Cerebellar cortex (tissue), 1 donor: ENCODE measurements around the gene ST7L.

Source experiments
- DNase-seq: peaks from one replicate; pipeline ENCODE4 v3.0.0-alpha.2; 2015; ENCODE audit warnings: low spot score

The ST7L gene

GRCh38 chr1:112618114-112618720, 724 bp downstream of the ST7L start:
- DNase-seq: peak; percentile 22

- DNase-seq: peak; percentile 60
Measured at GRCh38 chr1:112614460-112615065, 4.4 kb downstream of the ST7L start.

GRCh38 chr1:112605633-112606327, 13.2 kb downstream of the ST7L start:
- DNase-seq: no peak

GRCh38 chr1:112603541-112603940, 15.4 kb downstream of the ST7L start:
- DNase-seq: no peak

GRCh38 chr1:112603012-112603411, 15.9 kb downstream of the ST7L start:
- DNase-seq: no peak

- no peak for DNase-seq
Measured at GRCh38 chr1:112599477-112599876, 19.5 kb downstream of the ST7L start.

GRCh38 chr1:112594208-112594876, 24.6 kb downstream of the ST7L start:
- DNase-seq: peak; percentile 52

GRCh38 chr1:112589766-112590165, 29.2 kb downstream of the ST7L start:
- no peak for DNase-seq

- no peak for DNase-seq
Measured at GRCh38 chr1:112583366-112583765, 35.6 kb downstream of the ST7L start.

GRCh38 chr1:112581586-112582192, 37.3 kb downstream of the ST7L start:
- no peak for DNase-seq

GRCh38 chr1:112579801-112580510, 39.0 kb downstream of the ST7L start:
- DNase-seq: no peak

GRCh38 chr1:112576240-112576639, 42.7 kb downstream of the ST7L start:
- DNase-seq: no peak

GRCh38 chr1:112575154-112575804, 43.7 kb downstream of the ST7L start:
- DNase-seq: no peak

- DNase-seq: no peak
Measured at GRCh38 chr1:112565800-112566199, 53.1 kb downstream of the ST7L start.

GRCh38 chr1:112564081-112564480, 54.9 kb downstream of the ST7L start:
- no peak for DNase-seq

- no peak for DNase-seq
Measured at GRCh38 chr1:112563341-112563740, 55.6 kb downstream of the ST7L start.

GRCh38 chr1:112558634-112559033, 60.3 kb downstream of the ST7L start:
- no peak for DNase-seq

- DNase-seq: no peak
Measured at GRCh38 chr1:112557385-112557784, 61.6 kb downstream of the ST7L start.

- DNase-seq: no peak
Measured at GRCh38 chr1:112554411-112554810, 64.5 kb downstream of the ST7L start.

- no peak for DNase-seq
Measured at GRCh38 chr1:112549590-112549989, 69.4 kb downstream of the ST7L start.

- DNase-seq: no peak
Measured at GRCh38 chr1:112548547-112548946, 70.4 kb downstream of the ST7L start.
